ENCODE data around the gene PGA3.
"Not testable (repeated sequence)": the region's sequence is repeated elsewhere in the genome, so short reads cannot be mapped to it uniquely, and the experiment has no call there.

GRCh38 chr11:61248071-61248470 is 44.8 kb downstream of the PGA3 start:
- not testable (repeated sequence) for TF ChIP-seq RFX5 (IDR thresholded peaks at IDR 0.05; ENCODE audit: low read length); CTCF (IDR thresholded peaks at IDR 0.05); MEF2A (IDR thresholded peaks at IDR 0.05; ENCODE audit: borderline replicate concordance, low read depth); POLR2AphosphoS5 (IDR thresholded peaks at IDR 0.05; ENCODE audit: low read depth, low read length); PBX3 (IDR thresholded peaks at IDR 0.05); GABPA (IDR thresholded peaks at IDR 0.05; ENCODE audit: low read depth); ZBTB33 (IDR thresholded peaks at IDR 0.05; ENCODE audit: borderline replicate concordance, low read depth); TAF1 (IDR thresholded peaks at IDR 0.05; ENCODE audit: borderline replicate concordance, low read depth, low read length); NRF1 (IDR thresholded peaks at IDR 0.05; ENCODE audit: low read depth, low read length)
